ENCODE measurements around the gene PRKCH.

PRKCH gene

GRCh38 chr14:61591862-61592261 is 270.5 kb downstream of the PRKCH start:
- DNase-seq, result no peak

GRCh38 chr14:61593330-61593729 is 272.0 kb downstream of the PRKCH start:
- no peak for DNase-seq

GRCh38 chr14:61596990-61597389 is 275.6 kb downstream of the PRKCH start:
- DNase-seq, result no peak

GRCh38 chr14:61598980-61599379 is 277.6 kb downstream of the PRKCH start:
- DNase-seq, result no peak

DNA sequence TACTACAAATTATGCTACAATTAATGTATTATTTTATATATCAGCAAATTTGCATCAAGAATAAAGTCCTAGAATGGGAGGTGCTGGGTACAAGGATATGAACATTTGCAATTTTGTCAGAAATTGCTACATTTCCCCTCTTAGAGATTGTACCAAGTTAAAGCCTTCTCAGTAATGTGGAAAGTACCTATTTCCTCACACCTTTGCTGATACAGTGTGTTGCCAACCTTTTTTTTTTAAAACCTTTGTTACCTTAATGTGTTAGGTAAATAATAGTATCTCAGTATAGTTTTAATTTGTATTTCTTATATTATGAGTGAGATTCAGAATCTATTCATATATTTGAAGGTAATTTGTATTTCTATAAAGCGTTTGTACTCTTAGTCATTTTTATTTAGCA is 278.6 kb downstream of the PRKCH start:
- no peak for DNase-seq
